Measurements from ENCODE around the gene ROM1.
A peak's percentile ranks its signal among the peaks of the same experiment; 100 is the strongest.

ROM1 gene

DNA sequence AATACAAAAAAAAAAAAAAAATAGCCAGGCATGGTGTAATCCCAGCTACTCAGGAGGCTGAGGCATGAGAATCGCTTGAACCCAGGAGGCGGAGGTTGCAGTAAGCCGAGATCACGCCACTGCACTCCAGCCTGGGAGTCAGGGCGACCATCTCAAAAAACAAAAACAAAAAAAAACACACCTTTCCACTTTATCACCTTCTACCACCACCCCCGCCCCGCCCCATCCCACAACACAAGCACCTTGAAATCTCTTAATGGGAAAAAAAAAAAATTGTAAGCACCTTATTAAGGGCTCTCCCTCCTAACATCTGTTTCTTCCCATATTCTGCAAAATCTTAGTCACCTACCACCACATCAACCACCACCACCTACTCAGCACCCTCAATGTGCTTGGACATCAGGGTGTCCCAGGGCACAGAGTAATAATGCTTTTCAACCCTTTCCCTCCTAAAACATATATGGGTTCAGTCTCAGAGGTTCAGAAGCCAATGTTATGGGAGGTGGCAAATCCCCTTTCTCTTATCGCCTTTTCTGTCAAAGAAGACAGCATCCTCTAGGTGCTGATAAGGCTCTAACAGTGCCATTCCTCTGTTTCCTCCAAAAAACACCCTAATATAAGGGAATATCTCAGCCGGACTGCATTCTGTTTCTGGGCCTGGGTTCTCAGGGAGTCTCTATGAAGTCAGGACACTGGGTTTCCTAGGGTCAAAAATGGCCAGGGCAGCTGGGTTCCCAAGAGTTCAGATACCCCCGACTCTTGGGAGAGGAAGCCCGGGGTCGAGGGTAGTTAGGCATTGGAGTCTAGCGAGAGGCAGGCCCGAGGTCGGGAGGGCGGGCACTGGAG is 39.3 kb downstream of the ROM1 start:
- no peak for DNase-seq

- no peak for DNase-seq
Measured at GRCh38 chr11:62654297-62654696, 41.2 kb downstream of the ROM1 start.

DNA sequence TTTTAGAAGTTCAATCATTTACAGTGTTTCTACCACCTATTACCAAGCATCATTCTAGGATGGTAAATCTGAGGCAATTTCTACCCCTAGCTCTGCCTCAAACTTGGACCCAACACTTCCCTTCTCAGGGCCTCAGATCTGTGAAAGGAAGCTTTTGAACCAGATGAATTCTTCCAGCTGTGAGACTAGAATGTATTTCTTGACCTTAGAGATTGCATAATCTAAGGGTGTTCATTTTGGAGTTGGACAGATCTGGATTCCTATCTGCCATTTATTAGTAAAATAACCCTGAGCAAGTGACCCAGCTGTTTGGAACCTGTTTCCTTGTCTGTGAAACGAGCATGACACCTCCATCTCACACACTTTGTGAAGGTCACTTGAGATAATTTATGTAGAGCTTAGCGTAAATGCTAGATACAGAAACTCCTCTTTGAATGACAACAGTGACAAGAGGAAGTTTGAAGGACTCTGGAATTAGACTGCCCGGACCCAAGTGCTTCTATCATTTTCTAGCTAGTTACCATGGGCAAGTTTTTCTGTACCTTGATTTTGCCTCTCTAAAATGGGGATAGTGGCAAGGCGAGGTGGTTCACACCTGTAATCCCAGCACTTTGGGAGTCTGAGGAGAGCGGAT is 43.9 kb downstream of the ROM1 start:
- DNase-seq: no peak

DNA sequence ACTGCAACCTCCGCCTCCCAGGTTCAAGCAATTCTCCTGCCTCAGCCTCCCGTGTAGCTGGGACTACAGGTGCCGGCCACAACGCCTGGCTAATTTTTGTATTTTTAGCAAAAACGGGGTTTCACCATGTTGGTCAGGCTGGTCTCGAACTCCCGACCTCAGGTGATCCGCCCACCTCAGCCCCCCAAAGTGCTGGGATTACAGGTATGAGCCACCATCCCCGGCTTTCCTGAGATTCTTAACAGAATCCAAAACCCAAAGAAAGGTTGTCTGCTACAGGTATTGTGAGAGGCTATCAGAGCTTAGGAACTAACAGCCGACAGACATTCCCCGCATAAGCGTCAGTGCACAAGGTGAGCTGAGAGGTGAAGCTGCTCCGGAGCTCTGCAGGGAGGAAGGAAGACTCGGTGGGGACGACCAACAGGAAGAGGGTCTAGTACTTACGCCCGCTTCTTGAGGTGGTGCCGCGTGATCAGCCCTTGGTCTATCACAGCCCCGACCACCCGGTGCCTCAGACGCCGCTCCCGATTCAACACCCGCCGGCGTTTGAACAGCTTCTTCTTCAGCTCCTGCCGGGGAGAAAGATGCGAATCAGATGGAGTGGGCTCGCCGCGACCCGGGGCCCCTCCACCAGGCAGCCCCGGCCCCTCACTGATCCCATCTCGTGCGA is 51.5 kb downstream of the ROM1 start:
- DNase-seq: peak; percentile 25

Data from NCI-H1436 (cell line).